Fibroblast of skin of scalp (primary cell): ENCODE results near the gene MRPS14.
A peak's percentile ranks its signal among the peaks of the same experiment; 100 is the strongest.

Experiments
- DNase-seq: peaks from one replicate; pipeline ENCODE4 v3.0.0-alpha.2; 2013

The MRPS14 gene

GRCh38 chr1:175019524-175019923, 3.7 kb downstream of the MRPS14 start:
- DNase-seq: no peak

DNA sequence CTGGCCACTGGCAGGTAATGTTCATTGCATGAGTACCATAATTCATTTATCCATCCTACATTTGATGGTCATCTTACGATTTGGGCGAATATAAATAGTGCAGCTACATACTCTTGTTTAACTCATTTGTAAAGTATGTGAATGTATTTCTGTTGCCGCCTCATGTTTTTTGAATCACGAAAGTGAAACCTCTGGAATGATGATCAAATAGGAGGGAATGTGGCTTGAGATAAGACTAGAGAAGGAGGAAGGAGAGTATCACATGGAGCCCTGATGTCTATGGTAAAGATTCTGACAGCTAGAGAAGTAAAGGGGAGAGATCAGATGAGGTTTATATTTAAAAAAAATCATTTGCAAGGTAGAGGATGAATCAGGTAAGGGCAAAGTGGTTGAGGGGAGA, 8.0 kb downstream of the MRPS14 start:
- DNase-seq: peak; percentile 73

- DNase-seq: no peak
These were observed 9.8 kb downstream of the MRPS14 start for GRCh38 chr1:175013445-175013844.

DNA sequence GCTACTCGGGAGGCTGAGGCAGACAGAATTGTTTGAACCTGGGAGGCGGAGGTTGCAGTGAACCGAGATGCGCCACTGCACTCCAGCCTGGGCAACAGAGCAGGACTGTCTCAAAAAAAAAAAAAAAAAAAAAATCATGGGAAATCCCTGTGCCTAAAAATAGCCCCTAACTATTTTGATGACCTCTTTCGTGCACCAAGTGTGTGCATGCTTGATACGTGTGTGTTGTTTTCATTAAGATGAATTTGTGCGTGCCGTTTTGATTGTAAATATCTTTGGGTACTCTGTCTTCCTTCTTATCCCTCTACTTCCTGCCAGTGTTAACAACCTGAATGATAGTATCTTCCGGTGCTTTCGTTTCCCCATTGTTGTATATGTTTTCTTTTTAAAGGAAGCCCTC, 13.7 kb downstream of the MRPS14 start:
- DNase-seq: no peak

GRCh38 chr1:175005085-175005783, 18.0 kb downstream of the MRPS14 start:
- no peak for DNase-seq

- DNase-seq: no peak
These were observed 19.7 kb downstream of the MRPS14 start for GRCh38 chr1:175003521-175003920.

DNA sequence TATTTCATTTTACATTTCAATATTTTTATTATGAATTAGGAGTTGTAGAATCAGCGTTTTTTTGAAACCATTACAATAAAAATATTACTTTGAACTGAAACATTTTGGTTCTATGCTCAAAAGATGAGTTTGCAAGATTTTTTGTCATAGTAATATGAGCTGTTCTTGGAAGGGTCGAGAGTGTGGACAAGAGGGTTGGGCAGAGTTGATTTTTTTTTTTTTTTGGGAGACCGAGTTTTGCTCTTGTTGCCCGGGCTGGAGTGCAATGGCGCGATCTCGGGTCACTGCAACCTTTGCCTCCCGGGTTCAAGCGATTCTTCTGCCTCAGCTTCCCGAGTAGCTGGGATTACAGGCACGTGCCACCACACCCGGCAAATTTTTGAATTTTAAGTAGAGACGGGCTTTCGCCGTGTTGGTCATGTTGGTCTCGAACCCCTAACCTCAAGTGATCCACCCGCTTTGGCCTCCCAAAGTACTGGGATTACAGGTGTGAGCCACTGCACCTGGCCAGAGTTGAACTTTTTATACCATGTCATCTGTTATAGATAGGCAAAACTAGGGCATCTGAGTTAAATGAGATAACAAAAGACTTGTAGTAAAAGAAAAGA, 20.2 kb downstream of the MRPS14 start:
- no peak for DNase-seq

GRCh38 chr1:175000697-175001187, 22.5 kb downstream of the MRPS14 start:
- no peak for DNase-seq

DNA sequence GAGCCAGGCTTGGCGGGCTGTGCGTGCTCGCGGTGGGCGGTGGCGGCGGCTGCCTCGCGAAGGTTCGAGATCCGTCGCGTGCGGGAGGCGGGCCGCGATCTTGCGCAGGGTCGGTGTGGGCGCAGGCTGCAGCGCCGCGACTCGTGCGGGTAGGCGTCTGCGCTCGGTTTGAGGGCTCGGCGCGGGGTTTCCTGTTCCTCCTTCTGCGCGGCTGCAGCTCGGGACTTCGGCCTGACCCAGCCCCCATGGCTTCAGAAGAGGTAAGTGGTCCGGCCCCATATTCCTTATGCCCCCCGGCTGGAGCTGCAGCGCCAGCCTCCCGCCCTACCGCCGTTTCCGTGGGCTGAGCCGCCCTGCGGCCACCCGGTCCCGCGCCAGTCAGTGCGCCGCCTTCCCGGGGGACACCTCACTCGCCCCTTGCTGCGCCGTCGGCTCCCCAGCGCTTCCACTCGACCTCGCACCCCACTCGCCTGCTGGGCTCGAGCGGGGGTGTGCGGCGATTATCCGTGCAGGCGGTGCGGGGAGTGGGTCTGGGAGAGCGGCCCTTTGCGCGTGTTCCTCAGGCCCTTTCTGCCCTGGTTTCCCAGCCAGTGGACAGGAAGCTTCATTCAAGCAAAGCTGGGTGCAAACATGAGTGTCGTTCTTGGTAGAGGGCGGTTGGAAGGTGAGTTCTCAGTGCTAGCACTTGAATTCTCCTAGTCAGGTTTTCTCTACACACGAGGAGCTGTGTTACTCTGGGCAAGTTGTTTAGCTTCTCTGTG, 23.1 kb downstream of the MRPS14 start, which contains the start of gene CACYBP:
CACYBP (plus strand) TSS at position 12 of the 761 bp plus-strand sequence; CDS start at position 246, 234 bp downstream.
- no peak for DNase-seq

DNA sequence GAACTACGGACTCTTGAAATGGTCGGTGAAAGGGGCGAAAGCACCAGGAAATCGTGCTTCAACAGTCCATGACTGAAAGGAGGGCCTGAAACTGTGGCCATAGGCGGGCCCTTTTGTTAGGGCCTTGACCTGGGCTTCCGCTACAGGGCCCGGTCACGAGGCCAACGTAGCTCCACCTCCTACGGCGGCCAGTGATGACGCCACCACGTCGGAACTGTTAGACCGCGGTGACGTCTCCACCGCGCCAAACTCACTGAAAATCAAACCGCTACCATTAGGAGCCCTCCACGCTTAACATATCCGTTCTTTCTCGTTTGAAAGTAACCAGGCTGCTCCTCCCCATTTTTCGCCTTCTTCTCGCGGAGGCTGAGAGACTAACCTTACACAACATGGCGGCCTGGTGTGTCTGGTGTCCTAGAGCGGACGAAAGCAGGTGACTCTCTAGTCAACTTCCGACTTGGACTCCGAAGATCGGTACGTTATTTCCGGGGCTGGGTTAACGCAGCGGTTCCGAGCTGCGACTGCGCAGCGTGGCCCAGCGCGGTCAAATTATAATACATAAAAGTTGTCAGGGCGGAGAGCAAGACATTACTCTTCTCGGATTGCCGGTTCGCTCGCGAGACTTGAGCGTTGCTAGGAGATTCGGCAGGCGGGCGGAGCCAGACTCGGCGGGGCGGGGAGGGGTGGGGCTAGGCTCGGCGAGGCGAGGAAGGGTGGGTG, 23.8 kb downstream of the MRPS14 start:
- peak; percentile 99 for DNase-seq

GRCh38 chr1:174998569-174999215, 24.5 kb downstream of the MRPS14 start:
- peak; percentile 63 for DNase-seq

GRCh38 chr1:174997041-174997440, 26.2 kb downstream of the MRPS14 start:
- no peak for DNase-seq

DNA sequence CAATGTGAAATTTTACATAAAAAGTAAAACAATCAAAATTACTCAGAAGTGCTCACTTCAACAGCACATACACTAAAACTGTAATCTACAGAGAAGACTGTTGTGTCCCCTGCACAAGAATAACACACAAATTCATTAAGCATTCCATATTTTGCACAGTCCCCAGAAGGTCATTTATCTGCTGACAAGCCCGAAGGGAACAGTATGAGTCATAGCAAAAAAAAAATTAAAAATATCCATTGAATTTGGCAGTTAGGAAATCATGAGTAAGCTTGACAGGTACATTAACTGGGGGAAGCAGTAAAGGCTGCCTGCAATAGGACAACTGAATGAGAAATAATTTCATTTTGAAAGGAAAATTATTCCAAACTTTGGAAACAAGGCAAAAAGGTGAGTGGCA, 26.7 kb downstream of the MRPS14 start:
- DNase-seq: peak; percentile 19

- DNase-seq: peak; percentile 36
These were observed 27.3 kb downstream of the MRPS14 start for GRCh38 chr1:174995916-174996315.

DNA sequence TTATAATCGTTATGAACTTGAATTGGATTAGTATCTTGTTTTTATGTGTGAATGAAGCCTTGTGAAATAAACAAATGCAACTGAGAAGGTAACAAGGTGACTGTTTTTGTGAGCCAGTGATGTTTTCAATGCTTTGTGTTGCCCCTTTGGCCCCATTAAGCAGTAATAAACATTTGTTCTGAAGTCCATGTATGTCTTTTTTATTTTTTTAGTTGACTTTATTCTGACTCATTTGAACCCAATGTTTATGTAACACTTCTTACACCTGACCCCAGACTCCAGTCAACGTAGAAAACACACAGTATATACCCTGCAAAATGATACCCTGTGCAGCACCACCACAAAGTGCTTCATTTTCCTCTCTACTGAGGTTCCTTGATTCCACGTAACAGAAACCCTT, 28.1 kb downstream of the MRPS14 start:
- no peak for DNase-seq

- no peak for DNase-seq
These were observed 31.8 kb downstream of the MRPS14 start for GRCh38 chr1:174991473-174991872.

DNA sequence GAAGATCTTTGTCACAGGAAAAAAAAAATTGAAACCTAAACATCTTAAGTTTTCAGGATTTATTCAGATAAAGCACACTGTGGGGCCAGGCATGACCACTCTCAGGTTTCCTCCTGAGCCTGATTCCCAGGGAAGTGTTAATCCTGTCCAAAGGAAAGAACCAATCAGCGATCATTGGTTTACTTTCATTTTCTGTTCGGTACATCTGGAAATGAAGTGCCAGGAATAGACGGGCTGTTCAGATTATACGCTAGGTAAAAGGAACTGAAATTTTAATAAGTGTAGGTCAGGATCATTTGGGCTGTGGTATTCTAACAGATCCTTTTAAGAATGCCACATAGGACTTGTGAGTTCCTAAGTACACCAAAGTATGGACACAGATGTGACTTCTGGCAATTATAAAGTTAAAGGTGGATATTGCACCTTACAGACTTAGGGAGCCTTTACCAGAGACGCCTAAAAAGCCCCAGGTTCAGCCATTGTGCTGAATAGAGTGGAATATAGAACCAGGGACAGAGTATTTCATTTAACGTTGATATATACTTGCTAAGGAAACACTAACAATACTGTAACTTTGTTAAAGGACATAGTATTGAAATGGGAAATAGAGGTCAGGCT, 32.7 kb downstream of the MRPS14 start:
- peak; percentile 39 for DNase-seq

DNA sequence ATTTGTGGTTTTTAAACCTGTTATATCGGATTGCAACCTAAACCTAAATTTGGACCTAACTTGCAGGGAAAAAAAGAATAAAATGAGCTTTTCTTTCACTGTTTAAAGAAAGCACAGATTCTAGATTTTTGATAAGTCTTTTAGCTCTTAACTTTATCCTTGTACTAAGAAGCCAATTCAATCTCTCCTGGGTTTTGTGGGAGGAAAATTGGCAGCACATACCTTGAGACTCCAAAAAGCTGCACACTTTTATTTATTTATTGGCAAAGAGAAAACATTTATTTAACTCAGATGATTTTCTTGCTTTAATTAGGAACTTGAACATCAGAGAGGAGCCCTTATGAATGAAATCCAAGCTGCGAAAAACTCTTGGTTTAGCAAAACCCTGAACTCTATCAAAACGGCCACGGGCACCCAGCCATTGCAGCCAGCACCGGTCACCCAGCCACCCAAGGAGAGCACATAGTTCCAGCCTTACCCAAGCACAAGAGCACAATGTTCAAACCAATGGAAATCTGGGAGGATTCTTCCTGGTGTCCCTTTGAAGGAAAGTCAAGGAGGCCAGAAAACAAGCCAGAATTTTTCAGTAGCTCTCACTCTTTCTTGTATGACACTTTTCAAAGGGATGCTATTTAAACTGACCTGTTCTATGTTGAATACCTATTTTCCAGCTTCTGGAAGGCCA, 33.5 kb downstream of the MRPS14 start:
- no peak for DNase-seq

- no peak for DNase-seq
These were observed 34.2 kb downstream of the MRPS14 start for GRCh38 chr1:174988986-174989385.

DNA sequence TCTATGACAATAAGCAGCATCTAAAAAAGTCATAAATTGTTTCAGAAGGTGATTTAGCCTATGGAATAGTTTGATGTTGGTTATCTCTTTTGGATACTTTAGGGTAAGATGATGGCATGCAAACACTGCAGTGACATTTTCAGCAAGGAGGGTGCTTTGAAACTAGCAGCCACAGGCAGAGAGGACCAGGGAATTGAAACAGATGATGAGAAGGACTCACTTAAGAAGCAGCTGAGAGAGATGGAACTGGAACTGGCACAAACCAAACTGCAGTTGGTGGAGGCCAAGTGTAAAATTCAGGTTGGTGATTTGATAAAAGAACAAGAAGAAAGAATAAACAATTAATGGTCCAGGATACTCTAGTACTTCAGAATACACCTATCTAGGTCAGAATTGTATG, 34.7 kb downstream of the MRPS14 start:
- DNase-seq: no peak

DNA sequence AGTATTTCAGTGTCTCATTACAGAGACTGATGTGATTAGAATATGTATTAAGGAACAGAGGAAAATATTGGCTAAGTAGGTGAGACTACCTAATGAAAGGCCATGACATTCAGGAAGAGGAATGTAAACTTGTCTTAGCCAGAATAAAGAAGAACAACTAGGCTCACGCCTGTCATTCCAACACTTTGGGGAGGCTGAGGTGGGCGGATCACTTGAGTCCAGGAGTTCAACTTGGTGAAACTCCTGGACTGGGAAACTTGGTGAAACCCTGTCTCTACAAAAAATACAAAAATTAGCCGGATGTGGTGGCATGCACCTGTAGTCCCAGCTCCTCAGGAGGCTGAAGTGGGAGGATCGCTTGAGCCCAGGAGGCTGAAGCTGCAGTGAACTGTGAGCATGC, 38.3 kb downstream of the MRPS14 start:
- DNase-seq: no peak
